ENCODE measurements around the gene SNED1.

The SNED1 gene

GRCh38 chr2:241051578-241052487, 53.4 kb downstream of the SNED1 start (continued):
- TF ChIP-seq ZSCAN5A (tag by site-specific recombination; IDR thresholded peaks at IDR 0.05) (no peak), ZNF785 (tag by site-specific recombination; IDR thresholded peaks at IDR 0.05) (no peak), WT1 (tag by site-specific recombination; IDR thresholded peaks at IDR 0.05) (no peak), ZNF830 (tag by site-specific recombination; IDR thresholded peaks at IDR 0.05; ENCODE audit: low read depth) (no peak), PRDM2 (tag by site-specific recombination; IDR thresholded peaks at IDR 0.05; ENCODE audit: borderline replicate concordance) (no peak), REST (tag by site-specific recombination; IDR thresholded peaks at IDR 0.05) (no peak), ZBTB1 (tag by site-specific recombination; IDR thresholded peaks at IDR 0.05) (no peak)

GRCh38 chr2:241052677-241053360, 54.4 kb downstream of the SNED1 start:
- POLR2A ChIA-PET = no interaction called here
- Histone ChIP-seq H3K36me3 (ENCODE audit: control insufficient read depth in 2 of 2, insufficient read depth in 1 of 2, low read length in 2 of 2) (no peaks in the 10 kb centered on the region), H3K9me3 (ENCODE audit: control insufficient read depth, insufficient read depth, low read depth, low read length) (no peaks in the 10 kb centered on the region), H3K4me3 (ENCODE audit: low read depth, low read length) (no peak overlapping the region), H3K27ac (ENCODE audit: extremely low read depth, low read depth, low read length) (no peak overlapping the region), H3K4me1 (ENCODE audit: control insufficient read depth, insufficient read depth, low read length) (no peaks in the 10 kb centered on the region)
- CTCF ChIA-PET = interaction anchor here (0.5 kb wide), 1 partner anchor 68 kb away, joined by 4 read pairs; no protein-coding TSS in a partner anchor
- TF ChIP-seq ZNF658 (tag by site-specific recombination; IDR thresholded peaks at IDR 0.05) = no peak
- no peak for TF ChIP-seq ZNF660 (tag by site-specific recombination; IDR thresholded peaks at IDR 0.05)
- no peak for TF ChIP-seq ZBTB6 (tag by site-specific recombination; IDR thresholded peaks at IDR 0.05)
- TF ChIP-seq ZNF510 (tag by site-specific recombination; IDR thresholded peaks at IDR 0.05; ENCODE audit: insufficient replicate concordance) = no peak
- no peak for TF ChIP-seq ZNF518A (tag by site-specific recombination; conservative IDR thresholded peaks at IDR 0.05; ENCODE audit: low read depth)
- no peak for TF ChIP-seq ZNF549 (tag by site-specific recombination; IDR thresholded peaks at IDR 0.05)
- TF ChIP-seq ZBTB48 (tag by site-specific recombination; IDR thresholded peaks at IDR 0.05) = no peak
- no peak for TF ChIP-seq ZNF626 (tag by site-specific recombination; IDR thresholded peaks at IDR 0.05)
- no peak for TF ChIP-seq ZNF248 (tag by site-specific recombination; IDR thresholded peaks at IDR 0.05)
- TF ChIP-seq ZNF24 (tag by site-specific recombination; IDR thresholded peaks at IDR 0.05) = no peak
